ENCODE measurements around the gene OR5H14. TPM values are rescaled to one million over a fixed set of nuclear protein-coding genes. Genes with fewer than 3 reads are reported as not detected.
"Not testable (repeated sequence)": the region's sequence is repeated elsewhere in the genome, so short reads cannot be mapped to it uniquely, and the experiment has no call there.

OR5H14 gene
- total RNA-seq, 2 donors from 2014 or later: not detected

GRCh38 chr3:98188545-98188944 is 41.3 kb downstream of the OR5H14 start:
- Histone ChIP-seq H3K36me3 (replicated peaks in 1 of 2; ENCODE audit: insufficient read depth in 1 of 2, low read depth in 2 of 2) (no peaks in the 10 kb centered on the region), H3K9me3 (no peaks in the 10 kb centered on the region), H3K27me3 (no peaks in the 10 kb centered on the region), H3K4me1 (no peaks in the 10 kb centered on the region), H3K27ac (no peak overlapping the region), H3K4me3 (no peak overlapping the region)
- ATAC-seq: no peak
- intact Hi-C loops (cut with DNase I): no loop called here
- DNase-seq: no peak
- 4 to 34% methylated on average over 3 of the region's 3 CpGs for WGBS, 2 donors
- TF ChIP-seq POLR2A (IDR thresholded peaks at IDR 0.05) (no peak), CTCF (IDR thresholded peaks at IDR 0.05) (peak in 2 of 7 experiments; percentile 17 to 29)

- H3K4me3 ChIP-seq; DNase-seq; intact Hi-C loops (cut with DNase I); H3K4me1 ChIP-seq; H3K36me3 ChIP-seq (replicated peaks in 1 of 2; ENCODE audit: insufficient read depth in 1 of 2, low read depth in 2 of 2); ATAC-seq; H3K27ac ChIP-seq; H3K9me3 ChIP-seq; H3K27me3 ChIP-seq: not testable (repeated sequence)
Observed at GRCh38 chr3:98190911-98191310, 43.6 kb downstream of the OR5H14 start.

GRCh38 chr3:98196293-98196692 is 49.0 kb downstream of the OR5H14 start:
- WGBS, 2 donors: 56 to 80% methylated on average over 2 of the region's 2 CpGs
- H3K27me3 ChIP-seq; H3K9me3 ChIP-seq; ATAC-seq; H3K27ac ChIP-seq; H3K4me1 ChIP-seq; H3K36me3 ChIP-seq (replicated peaks in 1 of 2; ENCODE audit: insufficient read depth in 1 of 2, low read depth in 2 of 2); intact Hi-C loops (cut with DNase I); H3K4me3 ChIP-seq; DNase-seq: not testable (repeated sequence)

GRCh38 chr3:98199020-98199419 is 51.7 kb downstream of the OR5H14 start:
- H3K4me1 ChIP-seq: no peaks in the 10 kb centered on the region
- no peak overlapping the region for H3K4me3 ChIP-seq
- H3K36me3 ChIP-seq (replicated peaks in 1 of 2; ENCODE audit: insufficient read depth in 1 of 2, low read depth in 2 of 2): no peaks in the 10 kb centered on the region
- intact Hi-C loops (cut with DNase I): no loop called here
- no peaks in the 10 kb centered on the region for H3K27me3 ChIP-seq
- no peak for ATAC-seq
- DNase-seq: no peak
- no peaks in the 10 kb centered on the region for H3K9me3 ChIP-seq
- TF ChIP-seq CTCF (IDR thresholded peaks at IDR 0.05): no peak
- TF ChIP-seq POLR2A (IDR thresholded peaks at IDR 0.05): no peak
- no peak overlapping the region for H3K27ac ChIP-seq
- WGBS, 2 donors: 23 to 41% methylated on average over 1 of the region's 1 CpG

Other genes with a start within 250 kb of the OR5H14 start
- gene RIOX2, start 175.0 kb upstream of the OR5H14 start, total RNA-seq: 10 to 100 TPM; 22.1 to 32.3 TPM
- gene GABRR3, start 112.2 kb upstream of the OR5H14 start, total RNA-seq: not detected
- gene OR5AC2, start 60.3 kb upstream of the OR5H14 start, total RNA-seq: not detected
- gene OR5H1, start 16.8 kb upstream of the OR5H14 start, total RNA-seq: not detected
- not detected for gene OR5H15, start 19.2 kb downstream of the OR5H14 start, total RNA-seq
- gene OR5H6, start 116.8 kb downstream of the OR5H14 start, total RNA-seq: not detected
- gene OR5H2, start 135.0 kb downstream of the OR5H14 start, total RNA-seq: not detected
- not detected for gene OR5K4, start 206.4 kb downstream of the OR5H14 start, total RNA-seq
- not detected for gene OR5K3, start 243.2 kb downstream of the OR5H14 start, total RNA-seq